ENCODE results near the gene FAM83F.

DNA sequence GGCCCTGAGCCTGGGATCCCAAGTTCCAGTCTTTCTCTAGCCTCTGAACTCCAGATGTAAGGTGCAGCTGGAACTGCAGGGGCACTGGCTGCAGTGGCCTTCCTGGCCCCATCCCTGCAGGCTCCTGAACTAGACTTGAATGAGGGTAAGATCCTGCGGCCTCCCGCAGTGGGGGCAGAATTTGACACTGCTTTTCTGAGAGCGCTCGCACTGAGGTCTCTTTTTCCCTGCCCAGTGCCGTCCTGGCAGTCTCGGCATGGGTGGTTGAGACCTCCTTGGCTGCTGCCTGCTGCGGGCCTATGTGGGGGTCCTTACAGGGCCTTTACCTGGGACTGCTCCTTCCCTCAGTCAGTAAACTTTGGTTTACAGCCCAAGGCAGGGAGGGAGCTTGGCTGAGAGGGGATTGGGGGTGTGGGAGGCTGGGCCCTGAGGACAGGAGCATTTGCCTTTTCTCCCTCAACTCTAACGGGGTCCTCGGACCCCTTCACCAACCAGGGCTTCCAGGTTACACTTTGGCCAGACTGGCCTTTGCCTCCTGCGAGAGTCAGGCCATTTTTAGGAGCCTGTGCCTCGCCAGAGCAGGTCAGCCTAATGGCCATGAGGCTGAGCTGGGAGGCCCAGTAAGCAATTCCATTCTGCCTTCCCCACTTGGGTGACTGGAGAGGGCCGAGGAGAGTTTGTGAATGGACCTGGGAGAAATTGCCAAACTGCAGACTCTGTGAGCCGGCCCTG, 35.4 kb downstream of the FAM83F start:
- TF ChIP-seq, protein P1, sequence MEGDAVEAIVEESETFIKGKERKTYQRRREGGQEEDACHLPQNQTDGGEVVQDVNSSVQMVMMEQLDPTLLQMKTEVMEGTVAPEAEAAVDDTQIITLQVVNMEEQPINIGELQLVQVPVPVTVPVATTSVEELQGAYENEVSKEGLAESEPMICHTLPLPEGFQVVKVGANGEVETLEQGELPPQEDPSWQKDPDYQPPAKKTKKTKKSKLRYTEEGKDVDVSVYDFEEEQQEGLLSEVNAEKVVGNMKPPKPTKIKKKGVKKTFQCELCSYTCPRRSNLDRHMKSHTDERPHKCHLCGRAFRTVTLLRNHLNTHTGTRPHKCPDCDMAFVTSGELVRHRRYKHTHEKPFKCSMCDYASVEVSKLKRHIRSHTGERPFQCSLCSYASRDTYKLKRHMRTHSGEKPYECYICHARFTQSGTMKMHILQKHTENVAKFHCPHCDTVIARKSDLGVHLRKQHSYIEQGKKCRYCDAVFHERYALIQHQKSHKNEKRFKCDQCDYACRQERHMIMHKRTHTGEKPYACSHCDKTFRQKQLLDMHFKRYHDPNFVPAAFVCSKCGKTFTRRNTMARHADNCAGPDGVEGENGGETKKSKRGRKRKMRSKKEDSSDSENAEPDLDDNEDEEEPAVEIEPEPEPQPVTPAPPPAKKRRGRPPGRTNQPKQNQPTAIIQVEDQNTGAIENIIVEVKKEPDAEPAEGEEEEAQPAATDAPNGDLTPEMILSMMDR (IDR thresholded peaks at IDR 0.05): no peak
- no peak for TF ChIP-seq EP300 (IDR thresholded peaks at IDR 0.05)

Data from ovary (tissue), 3 donors.